ENCODE data around the gene PKNOX1.
"Not testable (repeated sequence)": the region's sequence is repeated elsewhere in the genome, so short reads cannot be mapped to it uniquely, and the experiment has no call there.

Gene PKNOX1

DNA sequence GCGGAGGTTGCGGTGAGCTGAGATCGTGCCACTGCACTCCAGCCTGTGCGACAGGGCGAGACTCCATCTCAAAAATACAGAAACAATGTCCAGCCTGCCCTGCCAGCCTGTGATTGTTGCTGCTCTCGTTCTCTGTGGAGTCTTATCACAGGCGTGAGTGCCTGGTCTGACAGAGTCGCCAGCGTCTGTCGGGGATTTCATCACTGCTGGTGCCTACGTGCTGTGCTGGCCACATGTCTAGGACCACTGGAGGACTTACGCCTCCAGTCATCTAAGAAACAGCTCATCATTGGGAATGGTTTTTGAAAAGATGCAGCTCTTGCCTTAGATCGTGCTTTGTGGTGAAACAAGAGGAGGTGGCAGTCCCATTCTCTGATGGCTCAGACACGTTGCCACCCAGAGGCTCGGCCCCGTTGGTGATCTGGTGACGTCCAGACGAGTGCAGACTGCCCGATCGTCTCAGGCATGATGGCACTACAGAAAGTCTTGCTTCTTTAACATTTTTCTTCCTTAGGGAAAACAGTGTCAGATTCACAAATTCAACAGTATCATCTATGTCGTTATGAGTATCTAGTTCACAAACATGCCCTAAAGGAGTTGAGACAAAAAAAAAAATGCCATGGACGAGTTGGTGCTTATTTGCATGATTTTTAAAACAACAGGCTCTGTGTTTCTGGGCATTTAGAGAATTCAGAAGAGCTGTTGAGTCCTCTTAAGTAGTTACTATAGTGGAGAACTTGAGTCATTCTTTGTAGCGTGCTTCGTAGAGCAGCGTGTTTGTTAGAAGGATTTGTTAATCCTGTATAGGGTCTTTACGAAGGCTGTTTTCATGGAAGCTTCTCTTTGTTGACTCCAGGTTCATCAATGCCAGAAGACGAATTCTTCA lies 53.7 kb downstream of the PKNOX1 start:
- Histone ChIP-seq H3K4me3 (no peak overlapping the region), H3K4me1 (peaks cover 6% of the 10 kb centered on the region), H3K27me3 (ENCODE audit: low read depth) (no peaks in the 10 kb centered on the region), H3K9me3 (no peaks in the 10 kb centered on the region), H3K36me3 (replicated peaks) (peaks cover 18% of the 10 kb centered on the region)
- DNase-seq (ENCODE audit: low spot score in 2 of 2), result no peak
- in situ Hi-C loops (cut with MboI; ENCODE audit: low sequenced_read_pairs), result no loop called here

DNA sequence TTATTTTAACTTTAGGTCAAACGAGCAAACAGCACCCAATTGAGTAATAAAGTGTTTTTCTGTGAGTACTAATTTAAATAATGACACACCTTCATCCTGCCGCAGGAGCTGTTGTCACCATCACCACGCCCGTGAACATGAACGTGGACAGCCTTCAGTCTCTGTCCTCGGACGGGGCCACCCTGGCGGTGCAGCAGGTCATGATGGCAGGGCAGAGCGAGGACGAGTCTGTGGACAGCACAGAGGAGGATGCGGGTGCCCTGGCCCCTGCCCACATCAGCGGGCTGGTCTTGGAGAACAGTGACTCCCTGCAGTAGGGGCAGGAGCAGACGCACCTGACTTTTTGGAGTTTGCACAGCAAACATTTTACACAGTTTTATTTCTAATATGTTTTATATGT lies 55.4 kb downstream of the PKNOX1 start:
- in situ Hi-C loops (cut with MboI; ENCODE audit: low sequenced_read_pairs), result no loop called here
- Histone ChIP-seq H3K4me1 (peaks cover 6% of the 10 kb centered on the region), H3K9me3 (no peaks in the 10 kb centered on the region), H3K36me3 (replicated peaks) (peaks cover 12% of the 10 kb centered on the region), H3K27me3 (ENCODE audit: low read depth) (no peaks in the 10 kb centered on the region), H3K4me3 (no peak overlapping the region)
- DNase-seq (ENCODE audit: low spot score in 2 of 2), result no peak

DNA sequence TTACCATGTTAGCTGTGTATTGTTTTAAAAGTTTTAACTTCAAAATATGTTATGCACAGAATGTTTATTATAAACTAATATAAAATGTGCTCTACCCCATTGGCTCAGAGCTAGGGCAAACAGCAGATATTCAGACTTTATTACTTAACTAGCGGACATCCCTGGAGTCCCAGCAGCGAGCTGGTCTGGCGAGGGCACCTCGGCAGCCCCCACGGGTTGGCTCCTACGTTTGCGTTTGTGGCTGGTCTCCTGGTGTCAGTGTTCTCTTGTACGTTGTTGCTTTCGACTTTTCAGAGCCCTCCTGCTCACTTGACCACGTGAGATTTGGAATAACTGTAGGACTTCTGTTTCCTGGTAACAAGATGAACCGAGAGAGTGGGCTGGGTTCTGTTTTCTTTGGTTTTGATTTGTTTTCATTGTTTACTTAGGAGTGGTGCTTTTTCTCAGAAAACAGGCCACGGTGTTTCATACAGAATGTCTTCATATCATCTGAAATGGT lies 56.8 kb downstream of the PKNOX1 start:
- no peaks in the 10 kb centered on the region; the same call in 1 of the 2 replicates for H3K4me1 ChIP-seq
- no peak overlapping the region for H3K4me3 ChIP-seq
- in situ Hi-C loops (cut with MboI; ENCODE audit: low sequenced_read_pairs), result no loop called here
- H3K36me3 ChIP-seq (replicated peaks), result peaks cover 10% of the 10 kb centered on the region
- H3K27me3 ChIP-seq (ENCODE audit: low read depth), result no peaks in the 10 kb centered on the region
- no peak for DNase-seq (ENCODE audit: low spot score in 2 of 2)
- H3K9me3 ChIP-seq, result no peaks in the 10 kb centered on the region

DNA sequence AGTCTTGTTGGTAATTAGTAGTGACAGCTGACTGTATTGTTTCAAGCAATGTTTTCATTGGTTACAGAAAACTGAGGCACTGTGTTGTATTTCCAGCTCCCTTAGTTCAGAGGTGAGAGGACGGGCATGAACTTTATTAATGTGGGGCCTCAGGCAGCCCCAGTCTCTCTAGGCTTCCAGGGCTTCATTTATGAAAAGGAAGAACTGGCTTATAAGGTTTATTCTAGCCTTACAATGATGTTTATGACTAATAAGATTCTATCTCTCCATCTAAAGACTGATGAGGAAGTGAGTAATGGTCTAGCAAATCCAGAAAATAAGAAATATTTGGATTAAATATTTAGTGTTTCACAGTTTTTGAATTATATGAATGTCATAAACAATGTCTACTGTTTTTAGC lies 59.7 kb downstream of the PKNOX1 start:
- Histone ChIP-seq H3K4me3 (no peak overlapping the region), H3K36me3 (replicated peaks) (peaks cover 10% of the 10 kb centered on the region), H3K4me1 (no peaks in the 10 kb centered on the region; the same call in 1 of the 2 replicates), H3K9me3 (no peaks in the 10 kb centered on the region), H3K27me3 (ENCODE audit: low read depth) (no peaks in the 10 kb centered on the region)
- no peak for DNase-seq (ENCODE audit: low spot score in 2 of 2)
- in situ Hi-C loops (cut with MboI; ENCODE audit: low sequenced_read_pairs), result no loop called here

DNA sequence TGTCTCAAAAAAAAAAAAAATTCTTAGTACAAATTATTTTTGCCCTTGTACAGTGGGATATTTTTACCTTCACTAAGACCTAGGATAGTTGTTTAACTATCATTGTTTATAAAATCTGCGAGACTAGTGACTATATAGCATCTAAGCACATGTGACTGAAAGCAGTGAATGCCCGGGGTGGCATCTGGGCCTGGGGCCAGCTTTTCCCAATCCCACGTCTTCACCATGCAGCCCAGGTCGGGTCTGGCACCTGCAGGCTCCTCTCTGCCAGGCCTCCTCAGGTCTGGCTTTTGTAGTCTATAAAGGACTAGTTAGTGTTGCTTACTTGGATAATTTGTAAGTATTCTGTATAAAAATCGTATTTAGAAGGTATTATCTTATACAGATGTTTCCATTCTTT lies 60.5 kb downstream of the PKNOX1 start:
- Histone ChIP-seq H3K4me3 (no peak overlapping the region), H3K36me3 (replicated peaks) (peaks cover 10% of the 10 kb centered on the region), H3K4me1 (no peaks in the 10 kb centered on the region; the same call in 1 of the 2 replicates), H3K9me3 (no peaks in the 10 kb centered on the region), H3K27me3 (ENCODE audit: low read depth) (no peaks in the 10 kb centered on the region)
- in situ Hi-C loops (cut with MboI; ENCODE audit: low sequenced_read_pairs), result no loop called here
- DNase-seq (ENCODE audit: low spot score in 2 of 2), result no peak

DNA sequence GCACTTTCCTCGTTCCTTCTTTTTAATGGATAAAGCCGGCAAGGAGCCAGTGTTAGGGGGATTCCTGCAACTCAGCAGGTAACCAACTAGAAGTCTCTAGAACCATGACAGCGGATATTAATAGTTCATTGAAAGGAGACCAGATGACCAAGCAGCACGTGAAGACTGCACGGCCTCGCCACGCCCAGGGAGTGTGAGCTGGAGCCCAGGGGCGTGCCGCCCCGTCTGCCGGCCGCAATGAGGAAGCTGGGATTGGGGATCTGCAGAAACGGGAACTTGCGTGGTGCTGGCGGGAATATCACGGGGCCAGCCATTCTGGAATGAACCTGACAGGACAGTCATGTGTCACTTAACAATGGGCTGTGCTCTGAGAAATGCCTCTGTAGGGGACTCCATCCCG lies 62.5 kb downstream of the PKNOX1 start:
- H3K9me3 ChIP-seq; H3K36me3 ChIP-seq (replicated peaks); H3K4me1 ChIP-seq; DNase-seq (ENCODE audit: low spot score in 2 of 2); in situ Hi-C loops (cut with MboI; ENCODE audit: low sequenced_read_pairs); H3K27me3 ChIP-seq (ENCODE audit: low read depth); H3K4me3 ChIP-seq: not testable (repeated sequence)

DNA sequence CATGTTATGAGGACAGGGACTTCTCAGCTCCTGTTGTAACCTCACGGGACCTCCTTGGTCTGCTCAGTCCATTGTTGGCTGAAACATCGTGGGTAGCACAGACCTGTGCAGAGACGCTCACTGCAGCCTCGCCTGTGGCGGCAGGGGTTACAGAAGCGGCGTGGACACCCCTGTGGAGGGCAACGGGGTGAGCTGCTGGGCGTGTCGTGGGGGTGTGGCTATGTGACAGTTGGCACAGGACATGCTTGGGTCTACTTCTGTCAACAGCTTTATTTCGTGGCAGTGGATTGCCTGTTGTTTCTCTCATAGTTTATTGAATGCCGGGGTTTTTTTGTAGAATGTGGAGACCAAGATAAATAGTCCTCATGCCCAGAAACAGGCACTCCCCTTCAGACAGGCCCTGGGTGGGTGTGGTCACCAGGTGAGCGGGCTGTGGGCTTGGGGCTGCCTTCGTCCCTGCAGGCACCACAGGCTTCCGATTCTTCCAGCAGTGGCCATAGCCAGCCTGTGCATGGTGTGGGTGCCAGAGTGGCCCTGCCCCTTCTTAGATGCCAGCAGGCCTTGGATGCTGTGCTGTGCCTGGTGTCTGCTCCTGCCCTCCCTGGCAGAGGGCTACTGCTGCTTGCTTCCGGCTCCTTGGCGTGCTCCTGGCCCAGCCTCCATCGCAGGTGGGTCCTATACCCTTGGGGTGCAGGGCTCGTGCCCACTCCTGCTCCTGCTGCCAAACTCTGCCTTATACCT lies 63.7 kb downstream of the PKNOX1 start:
- in situ Hi-C loops (cut with MboI; ENCODE audit: low sequenced_read_pairs); H3K9me3 ChIP-seq; H3K27me3 ChIP-seq (ENCODE audit: low read depth); H3K4me1 ChIP-seq; H3K36me3 ChIP-seq (replicated peaks); DNase-seq (ENCODE audit: low spot score in 2 of 2); H3K4me3 ChIP-seq: not testable (repeated sequence)

DNA sequence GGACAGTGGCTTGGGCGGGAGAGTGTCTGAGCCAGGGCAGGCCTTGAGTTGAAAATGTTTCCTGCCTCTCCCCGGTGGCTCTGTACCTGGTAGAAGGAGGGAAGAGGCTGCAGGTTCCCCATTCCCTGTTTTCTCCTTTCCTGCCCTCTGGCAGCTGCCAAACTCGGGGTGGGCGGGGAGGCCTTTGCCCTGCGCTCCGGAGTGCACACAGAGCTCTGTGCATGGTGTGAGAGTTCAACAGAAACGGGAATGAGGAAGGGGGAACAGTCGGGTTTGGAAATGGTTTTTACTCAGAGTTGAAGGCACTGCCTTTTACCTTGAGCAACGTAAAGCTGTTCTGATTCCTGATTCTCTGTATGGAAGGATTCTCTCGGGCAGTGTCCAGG lies 64.3 kb downstream of the PKNOX1 start:
- H3K36me3 ChIP-seq (replicated peaks); H3K27me3 ChIP-seq (ENCODE audit: low read depth); H3K4me1 ChIP-seq; H3K9me3 ChIP-seq; DNase-seq (ENCODE audit: low spot score in 2 of 2); H3K4me3 ChIP-seq; in situ Hi-C loops (cut with MboI; ENCODE audit: low sequenced_read_pairs): not testable (repeated sequence)

DNA sequence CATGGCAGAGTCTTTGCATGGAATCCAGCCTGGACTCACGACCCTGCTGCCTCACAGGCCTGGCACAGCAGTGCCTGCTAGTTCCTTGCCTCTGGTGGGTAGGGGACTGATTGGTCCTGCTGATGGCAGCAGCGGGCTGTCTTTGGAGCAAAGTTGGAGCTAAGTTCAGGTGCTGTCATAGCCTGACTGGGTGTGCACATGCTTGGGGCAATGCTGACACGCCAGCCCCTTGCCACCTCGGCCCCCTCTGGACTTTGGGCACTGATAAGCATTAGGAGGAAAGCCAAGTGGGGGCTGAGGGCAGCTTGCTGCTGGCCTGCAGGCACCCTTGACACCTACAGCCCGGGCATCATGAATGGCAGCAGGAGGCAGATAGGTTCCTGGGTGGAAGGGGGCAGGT lies 67.8 kb downstream of the PKNOX1 start:
- H3K9me3 ChIP-seq; H3K27me3 ChIP-seq (ENCODE audit: low read depth); DNase-seq (ENCODE audit: low spot score in 2 of 2); in situ Hi-C loops (cut with MboI; ENCODE audit: low sequenced_read_pairs); H3K4me3 ChIP-seq; H3K36me3 ChIP-seq (replicated peaks); H3K4me1 ChIP-seq: not testable (repeated sequence)

DNA sequence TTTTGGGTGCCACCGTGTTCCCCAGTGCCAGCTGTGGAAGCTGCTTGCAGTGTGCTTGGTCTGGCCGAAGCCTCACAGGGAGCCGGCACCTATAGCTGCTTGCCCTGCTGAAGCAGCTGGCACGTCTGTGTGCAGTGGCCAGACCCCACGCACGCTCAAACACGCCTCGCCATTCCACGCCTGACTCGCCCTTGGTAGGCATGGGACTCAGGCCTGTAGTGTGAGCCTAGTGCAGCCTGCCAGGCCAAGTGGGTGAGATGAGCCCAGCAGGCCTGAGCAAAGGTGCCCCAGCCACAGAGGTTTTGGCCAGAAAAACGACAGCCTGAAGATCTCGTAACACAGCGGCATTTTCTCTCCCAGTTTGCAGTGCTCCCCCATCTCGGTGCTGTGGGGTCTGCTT lies 68.9 kb downstream of the PKNOX1 start:
- H3K27me3 ChIP-seq (ENCODE audit: low read depth); H3K4me1 ChIP-seq; H3K9me3 ChIP-seq; in situ Hi-C loops (cut with MboI; ENCODE audit: low sequenced_read_pairs); H3K36me3 ChIP-seq (replicated peaks); H3K4me3 ChIP-seq; DNase-seq (ENCODE audit: low spot score in 2 of 2): not testable (repeated sequence)

DNA sequence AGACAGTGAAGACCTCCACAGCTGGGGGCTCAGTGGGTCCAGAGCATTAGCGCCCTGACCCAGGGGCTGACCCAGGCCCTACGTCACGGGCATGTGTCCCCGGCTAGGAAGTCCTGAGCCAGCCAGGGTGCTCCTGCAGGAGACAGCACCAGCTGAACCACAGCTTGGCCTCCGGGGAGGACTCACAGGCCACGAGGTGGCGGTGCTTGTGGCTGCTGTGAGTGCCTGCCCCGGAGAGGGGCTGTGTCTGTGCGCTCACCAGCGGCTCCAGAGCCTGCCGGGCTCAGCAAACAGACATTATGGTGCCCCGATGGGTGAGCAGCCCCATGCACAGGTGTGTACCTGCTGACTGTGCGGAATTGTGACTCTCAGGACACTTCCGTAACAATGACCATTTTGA lies 70.2 kb downstream of the PKNOX1 start:
- H3K4me3 ChIP-seq; H3K36me3 ChIP-seq (replicated peaks); H3K4me1 ChIP-seq; DNase-seq (ENCODE audit: low spot score in 2 of 2); in situ Hi-C loops (cut with MboI; ENCODE audit: low sequenced_read_pairs); H3K9me3 ChIP-seq; H3K27me3 ChIP-seq (ENCODE audit: low read depth): not testable (repeated sequence)

DNA sequence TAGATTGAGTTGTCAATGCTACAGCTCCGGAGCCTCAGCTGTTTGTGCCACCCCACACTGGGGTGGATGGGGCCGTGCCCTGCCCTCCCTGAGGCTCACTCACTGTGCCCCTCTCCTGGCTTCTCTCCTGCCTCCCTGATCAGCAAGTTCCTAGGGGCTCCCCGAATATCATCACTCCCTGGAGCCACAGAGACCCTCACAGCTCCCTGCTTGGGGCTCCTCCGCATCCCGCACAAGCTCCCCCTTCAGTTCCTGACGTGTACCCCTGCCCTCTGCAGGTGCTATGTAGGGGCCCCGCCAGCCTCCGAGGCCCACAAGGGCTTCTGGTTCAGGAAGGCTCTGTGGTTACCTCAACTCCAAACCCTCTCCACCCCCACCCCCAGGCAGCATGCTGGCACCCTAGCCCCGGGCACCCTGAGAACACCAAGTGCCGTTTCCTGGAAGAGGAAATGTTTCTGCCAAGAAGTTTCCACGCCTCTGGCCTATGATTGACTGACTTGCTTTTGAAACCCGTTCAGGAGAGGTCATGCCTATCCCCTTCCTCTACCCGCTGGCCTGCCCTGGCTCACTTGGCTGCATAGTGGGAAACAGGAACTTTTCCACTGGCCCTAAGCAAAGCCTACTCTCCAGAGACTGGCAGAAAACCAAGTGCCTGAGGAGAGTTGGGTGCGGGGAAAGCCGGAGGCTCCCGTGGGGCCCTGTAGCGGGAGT lies 71.0 kb downstream of the PKNOX1 start:
- in situ Hi-C loops (cut with MboI; ENCODE audit: low sequenced_read_pairs); H3K4me1 ChIP-seq; DNase-seq (ENCODE audit: low spot score in 2 of 2); H3K27me3 ChIP-seq (ENCODE audit: low read depth); H3K4me3 ChIP-seq; H3K36me3 ChIP-seq (replicated peaks); H3K9me3 ChIP-seq: not testable (repeated sequence)

DNA sequence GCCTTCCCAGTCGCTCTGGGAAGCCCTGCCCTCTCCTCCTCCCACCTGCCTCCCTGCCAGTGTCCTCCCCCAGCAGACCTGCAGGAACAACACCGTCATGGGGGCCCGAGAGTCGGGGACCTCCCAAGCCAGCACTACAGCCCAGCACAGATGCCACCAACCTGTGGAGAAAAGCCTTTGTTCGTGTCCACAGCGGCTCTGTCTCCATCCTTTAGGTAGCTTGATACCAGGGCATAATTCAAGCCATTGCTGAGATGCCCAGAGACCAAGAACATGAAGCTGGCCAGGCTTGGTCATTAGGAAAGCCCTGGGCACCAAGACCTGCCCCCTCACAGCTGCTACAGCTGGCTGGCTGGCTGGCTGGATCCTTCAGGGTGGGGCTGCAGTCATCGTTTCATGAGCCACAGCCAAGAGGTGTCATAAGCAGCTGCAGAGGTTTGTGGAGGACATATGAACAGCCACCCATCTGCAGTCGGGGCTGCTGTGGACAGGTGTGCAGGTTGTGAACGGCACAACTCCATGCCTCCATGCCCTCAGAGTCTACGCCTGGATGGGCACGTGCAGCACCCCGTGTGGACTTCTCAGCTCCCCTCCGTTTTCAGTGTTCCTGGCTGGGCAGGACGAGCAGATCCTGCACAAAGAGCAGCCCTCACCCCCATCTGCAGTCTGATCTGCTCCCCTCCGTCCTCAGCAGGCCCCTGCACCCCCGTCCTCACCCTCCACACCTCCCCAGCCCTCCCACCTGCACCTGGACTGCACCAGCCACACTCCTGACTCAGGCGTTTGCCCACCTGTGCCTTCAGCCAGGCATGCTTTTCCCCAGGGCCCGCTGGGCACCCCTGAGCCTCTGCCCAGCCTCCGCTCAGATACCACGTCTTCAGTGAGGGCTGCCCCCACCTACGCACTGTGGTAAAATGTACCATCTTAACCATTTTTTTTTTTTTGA lies 71.8 kb downstream of the PKNOX1 start:
- DNase-seq (ENCODE audit: low spot score in 2 of 2); H3K36me3 ChIP-seq (replicated peaks); in situ Hi-C loops (cut with MboI; ENCODE audit: low sequenced_read_pairs); H3K27me3 ChIP-seq (ENCODE audit: low read depth); H3K4me3 ChIP-seq; H3K9me3 ChIP-seq; H3K4me1 ChIP-seq: not testable (repeated sequence)
